ENCODE measurements around the gene ADCY3. TPM values are rescaled to one million over a fixed set of nuclear protein-coding genes. Genes with fewer than 3 reads are reported as not detected.

The ADCY3 gene
- polyA plus RNA-seq (2012; ENCODE audit: insufficient read depth, insufficient read length), result 31.8 TPM

DNA sequence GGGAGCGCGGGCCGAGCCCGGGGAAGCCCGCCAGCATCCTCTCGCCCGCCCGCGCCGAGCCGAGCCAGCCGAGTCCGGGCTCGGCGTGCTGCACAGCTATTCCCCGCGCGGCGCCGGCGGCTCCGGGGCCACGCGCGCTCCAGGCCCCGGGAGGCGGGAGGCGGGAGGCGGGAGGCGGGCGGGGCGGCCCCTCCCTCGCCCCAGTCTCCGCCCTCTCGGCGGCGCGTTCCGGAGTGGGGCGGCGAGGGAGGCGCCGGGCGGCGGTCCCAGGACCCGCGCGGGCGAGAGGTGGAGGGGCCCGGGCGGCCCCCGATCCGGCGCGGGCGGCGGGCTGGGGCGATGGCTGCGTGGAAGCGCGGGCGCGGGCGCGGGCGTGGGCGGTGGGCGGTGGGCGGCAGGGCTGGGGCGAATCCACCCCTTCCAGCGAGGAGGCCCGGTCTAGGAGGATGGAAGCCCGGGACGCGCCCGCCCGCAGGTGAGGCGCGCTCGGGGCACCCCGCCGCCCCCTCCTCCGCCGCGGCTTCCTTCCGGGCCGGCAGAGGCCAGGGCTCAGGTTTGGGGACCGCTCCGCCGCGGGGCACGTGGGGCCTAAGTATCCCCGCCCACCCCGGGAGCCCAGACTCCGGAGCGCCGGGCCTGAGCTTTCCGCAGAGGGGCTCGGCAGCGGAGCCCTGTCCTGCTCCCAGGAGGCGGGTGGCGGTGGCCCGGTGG is at the start of gene ADCY3:
ADCY3 (minus strand) TSS at position 140 of the 711 bp plus-strand sequence. CDS start 1,250 bp downstream, outside the sequence.
- H3K4me3 ChIP-seq (ENCODE audit: low read length), result peak within 1 kb of the TSS; percentile 59
- peak; percentile 44 for DNase-seq (ENCODE audit: low read depth, low spot score)

DNA sequence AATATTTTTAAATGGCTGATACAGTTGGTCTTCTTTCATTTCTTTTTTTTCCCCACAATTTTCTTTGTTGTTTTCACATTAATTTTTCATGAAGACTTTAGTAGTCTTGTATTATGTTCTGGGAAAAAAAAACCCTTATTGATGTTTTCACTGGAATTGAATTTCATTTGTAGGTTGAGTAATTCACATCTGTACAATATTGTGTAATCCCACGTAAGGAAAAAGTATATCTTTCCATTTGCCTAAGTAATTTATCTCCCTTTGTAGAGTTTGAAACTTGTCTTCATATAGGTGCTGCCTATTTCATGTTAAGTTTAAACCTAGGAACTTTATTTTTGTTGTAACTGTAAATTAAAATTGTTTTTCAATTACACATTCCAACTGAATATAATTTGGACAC is 49.7 kb upstream of the ADCY3 start:
- no peak overlapping the region for H3K4me3 ChIP-seq (ENCODE audit: low read length)
- no peak for DNase-seq (ENCODE audit: low read depth, low spot score)

DNA sequence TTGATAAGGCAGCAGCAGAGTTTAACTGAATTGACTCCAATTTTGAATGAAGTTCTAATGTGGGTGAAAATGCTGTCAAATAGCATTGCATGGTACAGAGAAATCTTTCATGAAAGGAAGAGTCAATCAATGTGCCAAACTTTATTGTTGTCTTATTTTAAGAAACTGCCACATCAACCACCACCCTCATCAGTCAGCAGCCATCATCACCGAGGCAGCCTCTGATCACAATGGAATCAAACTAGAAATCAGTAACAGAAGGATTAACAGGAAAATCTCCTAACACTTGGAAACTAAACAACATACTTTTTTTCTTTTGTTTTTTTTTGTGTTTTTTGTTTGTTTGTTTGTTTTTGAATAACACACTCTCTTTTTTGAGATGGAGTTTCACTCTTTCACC is 41.9 kb upstream of the ADCY3 start:
- no peak for DNase-seq (ENCODE audit: low read depth, low spot score)
- no peak overlapping the region for H3K4me3 ChIP-seq (ENCODE audit: low read length)

DNA sequence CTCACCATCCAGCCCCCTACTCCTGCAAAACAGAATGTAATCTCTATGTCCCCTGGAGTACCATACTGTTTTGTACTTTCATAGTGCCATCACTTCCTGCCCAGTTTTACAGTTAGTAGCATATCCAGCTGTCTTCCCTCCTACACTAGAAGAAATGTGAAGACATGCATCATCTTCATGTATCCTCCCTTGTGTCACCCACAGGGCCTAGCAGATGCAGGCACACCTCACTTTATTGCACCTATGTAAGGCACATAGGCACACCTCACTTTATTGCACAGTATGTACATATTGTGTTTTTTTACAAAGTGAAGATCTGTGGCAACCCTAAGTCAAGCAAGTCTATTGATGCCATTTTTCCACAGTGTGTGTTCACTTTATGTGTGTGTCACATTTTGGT is 39.7 kb upstream of the ADCY3 start:
- H3K4me3 ChIP-seq (ENCODE audit: low read length), result no peak overlapping the region
- DNase-seq (ENCODE audit: low read depth, low spot score), result no peak

GRCh38 chr2:24958411-24958935 is 38.4 kb upstream of the ADCY3 start:
- no peak overlapping the region for H3K4me3 ChIP-seq (ENCODE audit: low read length)

GRCh38 chr2:24957976-24958375 is 37.9 kb upstream of the ADCY3 start:
- no peak overlapping the region for H3K4me3 ChIP-seq (ENCODE audit: low read length)
- no peak for DNase-seq (ENCODE audit: low read depth, low spot score)

More at GRCh38 chr2:24958411-24958935, 38.4 kb upstream of the ADCY3 start:
- DNase-seq (ENCODE audit: low read depth, low spot score), result no peak

GRCh38 chr2:24957221-24957620 is 37.2 kb upstream of the ADCY3 start:
- DNase-seq (ENCODE audit: low read depth, low spot score), result no peak
- no peak overlapping the region for H3K4me3 ChIP-seq (ENCODE audit: low read length)

DNA sequence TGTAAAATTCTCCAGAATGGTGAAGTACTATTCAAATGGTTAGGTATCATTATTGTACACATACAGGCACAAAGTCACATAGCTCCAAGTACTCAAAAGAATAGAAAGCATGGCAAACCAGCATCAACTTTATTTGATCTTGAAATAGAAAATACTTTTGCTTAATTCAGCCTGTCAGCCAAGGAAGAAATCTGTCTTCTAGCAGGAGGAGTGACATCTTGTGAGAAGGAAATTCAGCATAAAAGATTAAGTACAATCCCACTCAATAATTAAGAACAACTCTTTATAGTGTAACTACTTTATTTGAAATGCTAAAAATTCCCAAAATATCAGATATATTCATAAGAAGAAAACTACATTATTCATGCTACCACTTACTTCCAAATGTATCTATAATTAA is 35.9 kb upstream of the ADCY3 start:
- H3K4me3 ChIP-seq (ENCODE audit: low read length), result no peak overlapping the region

GRCh38 chr2:24955232-24955631 is 35.2 kb upstream of the ADCY3 start:
- no peak overlapping the region for H3K4me3 ChIP-seq (ENCODE audit: low read length)
- no peak for DNase-seq (ENCODE audit: low read depth, low spot score)

More for the DNA sequence above, 35.9 kb upstream of the ADCY3 start:
- DNase-seq (ENCODE audit: low read depth, low spot score), result no peak

GRCh38 chr2:24950102-24950501 is 30.1 kb upstream of the ADCY3 start:
- H3K4me3 ChIP-seq (ENCODE audit: low read length), result no peak overlapping the region
- DNase-seq (ENCODE audit: low read depth, low spot score), result no peak

DNA sequence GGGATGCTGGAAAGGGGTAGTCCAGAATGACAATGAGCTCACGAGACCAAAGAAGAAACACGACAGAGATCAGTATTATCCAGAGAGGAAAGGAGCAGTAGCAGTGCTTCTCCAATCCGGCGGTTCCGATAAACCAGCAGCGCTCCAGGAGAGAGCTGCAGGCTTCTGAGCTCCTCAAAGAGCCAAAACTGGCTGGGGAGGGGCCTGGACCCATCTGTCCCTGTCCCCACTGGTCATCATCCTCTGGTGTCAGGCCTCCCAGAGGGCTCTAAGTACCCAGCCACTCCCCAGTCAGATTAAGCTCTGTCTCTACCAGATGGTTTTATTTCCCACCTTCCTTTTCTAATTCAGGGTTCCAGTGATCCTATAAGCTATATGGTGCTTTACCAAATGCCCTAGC is 28.5 kb upstream of the ADCY3 start:
- DNase-seq (ENCODE audit: low read depth, low spot score), result no peak
- H3K4me3 ChIP-seq (ENCODE audit: low read length), result no peak overlapping the region

GRCh38 chr2:24947561-24948157 is 27.6 kb upstream of the ADCY3 start:
- H3K4me3 ChIP-seq (ENCODE audit: low read length), result no peak overlapping the region
- no peak for DNase-seq (ENCODE audit: low read depth, low spot score)

GRCh38 chr2:24945907-24946306 is 25.9 kb upstream of the ADCY3 start:
- DNase-seq (ENCODE audit: low read depth, low spot score), result no peak
- no peak overlapping the region for H3K4me3 ChIP-seq (ENCODE audit: low read length)

GRCh38 chr2:24943427-24944053 is 23.5 kb upstream of the ADCY3 start:
- DNase-seq (ENCODE audit: low read depth, low spot score), result no peak
- no peak overlapping the region for H3K4me3 ChIP-seq (ENCODE audit: low read length)

DNA sequence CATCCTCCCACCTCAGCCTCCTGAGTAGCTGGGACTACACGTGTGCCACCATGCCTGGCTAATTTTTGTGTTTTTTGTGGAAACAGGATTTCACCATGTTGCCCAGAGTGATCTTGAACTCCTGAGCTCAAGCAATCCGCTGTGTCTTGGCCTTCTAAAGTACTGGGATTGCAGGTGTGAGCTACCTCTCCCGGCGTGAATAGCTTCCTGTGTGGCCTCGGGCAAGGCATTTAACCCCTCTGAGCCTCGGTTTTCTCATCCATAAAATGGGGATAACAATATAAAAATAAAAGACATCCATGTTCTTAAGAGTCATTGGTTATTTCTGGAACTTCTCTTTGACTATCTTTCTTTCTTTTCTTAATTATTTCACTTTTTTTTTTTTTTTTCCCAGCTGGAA is 19.3 kb upstream of the ADCY3 start:
- no peak for DNase-seq (ENCODE audit: low read depth, low spot score)
- no peak overlapping the region for H3K4me3 ChIP-seq (ENCODE audit: low read length)

DNA sequence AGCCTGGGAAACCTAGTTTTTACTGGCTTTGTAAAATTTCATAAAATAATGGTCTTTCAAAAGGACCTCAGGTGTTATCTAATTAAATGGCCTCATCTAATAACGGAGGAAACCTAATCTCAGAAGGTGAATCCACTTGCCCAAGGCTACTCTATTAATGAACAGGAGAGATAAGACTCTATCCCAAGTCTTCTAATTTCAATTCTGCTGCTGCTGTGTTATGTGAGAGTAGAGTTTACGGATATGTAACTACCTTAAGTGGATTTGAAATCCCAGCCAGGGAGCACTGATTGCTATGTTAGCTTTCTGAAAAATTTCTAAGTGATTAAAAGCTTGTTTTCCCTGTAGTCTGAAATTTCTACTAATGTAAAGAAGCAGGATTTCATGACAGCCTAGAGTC is 17.2 kb upstream of the ADCY3 start:
- DNase-seq (ENCODE audit: low read depth, low spot score), result no peak
- no peak overlapping the region for H3K4me3 ChIP-seq (ENCODE audit: low read length)

- no peak overlapping the region for H3K4me3 ChIP-seq (ENCODE audit: low read length)
- no peak for DNase-seq (ENCODE audit: low read depth, low spot score)
These were observed 15.1 kb upstream of the ADCY3 start for GRCh38 chr2:24935145-24935544.

DNA sequence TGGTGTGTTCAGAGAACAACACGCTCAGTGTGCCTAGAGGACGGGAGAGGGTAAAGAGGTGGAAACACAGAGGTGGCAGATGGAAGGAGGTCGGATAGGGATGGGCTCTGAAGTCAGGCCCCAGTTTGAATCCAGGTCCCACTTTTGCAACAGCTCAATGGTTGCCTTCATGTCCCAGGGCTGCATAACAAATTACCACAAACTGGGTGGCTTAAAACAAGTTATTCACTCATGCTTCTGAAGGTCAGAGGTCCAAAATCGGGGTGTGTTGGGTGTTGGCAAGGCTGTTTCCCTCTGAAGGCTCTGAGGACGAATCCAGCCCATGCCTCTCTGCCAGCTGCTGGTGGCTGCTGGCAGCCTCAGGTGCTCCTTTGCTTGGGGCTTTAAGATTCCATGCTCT is 12.7 kb upstream of the ADCY3 start:
- no peak for DNase-seq (ENCODE audit: low read depth, low spot score)
- no peak overlapping the region for H3K4me3 ChIP-seq (ENCODE audit: low read length)

DNA sequence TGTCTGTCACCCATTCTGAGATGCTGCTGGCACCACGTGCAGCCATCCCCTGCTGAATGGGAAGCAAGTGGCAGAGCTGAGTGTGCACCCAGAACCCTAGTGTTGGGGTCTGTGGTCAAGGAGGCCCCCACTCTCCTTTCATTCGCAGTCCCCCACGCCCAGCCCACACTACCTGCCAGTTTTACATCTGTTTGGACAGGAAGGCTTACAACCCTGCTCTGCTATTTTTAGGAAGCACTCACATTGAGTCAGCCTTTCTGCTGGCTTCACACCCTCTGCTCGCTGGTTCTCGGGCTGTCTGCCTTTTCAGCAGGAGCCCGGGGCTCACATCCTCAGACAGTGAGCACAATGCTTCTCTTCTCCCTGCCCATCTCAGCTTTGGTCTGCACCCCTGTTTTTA is 10.7 kb upstream of the ADCY3 start:
- DNase-seq (ENCODE audit: low read depth, low spot score), result no peak
- H3K4me3 ChIP-seq (ENCODE audit: low read length), result no peak overlapping the region

DNA sequence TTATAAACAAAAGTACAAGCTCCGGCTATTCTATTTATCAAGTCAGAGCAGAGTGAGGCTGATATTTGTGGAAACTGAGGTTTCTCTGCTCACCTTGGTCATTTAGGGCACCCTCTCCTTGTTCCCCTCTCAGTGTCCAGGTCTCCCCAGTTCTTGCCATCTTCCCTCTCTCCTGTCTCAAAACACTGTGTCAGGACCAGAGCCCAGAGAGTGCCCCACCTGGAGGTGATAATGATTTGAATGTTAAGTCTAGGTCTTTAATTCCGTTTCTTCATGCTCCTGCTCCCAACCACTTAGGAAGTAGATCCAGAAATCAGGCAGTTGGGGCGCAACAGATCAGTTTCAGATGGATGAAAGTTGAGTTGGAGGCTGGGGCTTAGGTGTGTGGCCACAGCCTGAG is 9.2 kb upstream of the ADCY3 start:
- no peak overlapping the region for H3K4me3 ChIP-seq (ENCODE audit: low read length)
- no peak for DNase-seq (ENCODE audit: low read depth, low spot score)
